NCI-H1694 treated with DMSO at 0.1 percent for 48 hours (cell line): ENCODE measurements around the gene HDAC4.

Source experiments
- DNase-seq: peaks from one replicate; lab custom pipeline; 2025; lab: John Stamatoyannopoulos, UW

Gene HDAC4

GRCh38 chr2:239005586-239005985 lies 395.2 kb downstream of the HDAC4 start:
- no peak for DNase-seq

- DNase-seq, result no peak
These were observed 396.4 kb downstream of the HDAC4 start for GRCh38 chr2:239004274-239005015.

DNA sequence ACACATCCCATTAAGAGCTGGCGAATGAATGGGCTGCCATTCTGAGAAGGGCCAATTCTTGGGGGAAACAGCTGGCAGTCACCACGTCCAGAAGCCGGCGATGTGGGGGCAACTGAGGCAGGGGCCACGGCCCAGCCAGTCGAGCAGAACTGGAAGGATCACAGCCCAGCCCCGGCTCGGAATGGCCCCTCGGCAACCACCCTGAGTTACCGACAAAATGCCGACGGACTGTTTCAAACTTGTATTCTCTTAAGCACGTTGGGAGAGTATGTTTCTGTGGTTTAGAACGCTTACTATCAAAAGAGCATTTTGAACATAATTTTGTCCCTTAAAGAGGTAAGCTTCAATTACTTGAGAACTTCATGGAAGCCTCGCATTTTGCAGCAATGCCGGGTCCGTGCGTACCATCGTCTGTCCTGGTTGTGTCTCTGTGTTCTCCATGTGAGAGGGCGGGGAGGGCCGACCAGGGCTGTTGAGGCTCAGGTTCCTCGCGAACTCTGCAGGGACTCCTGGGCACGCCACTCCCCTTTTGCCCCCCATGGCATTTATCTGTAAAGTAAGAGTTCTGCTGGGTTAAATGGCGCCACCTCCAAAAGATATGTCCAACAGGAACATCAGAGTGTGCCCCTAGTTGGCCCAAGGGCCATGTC lies 397.1 kb downstream of the HDAC4 start:
- no peak for DNase-seq

- DNase-seq, result no peak
These were observed 397.7 kb downstream of the HDAC4 start for GRCh38 chr2:239002954-239003623.

DNA sequence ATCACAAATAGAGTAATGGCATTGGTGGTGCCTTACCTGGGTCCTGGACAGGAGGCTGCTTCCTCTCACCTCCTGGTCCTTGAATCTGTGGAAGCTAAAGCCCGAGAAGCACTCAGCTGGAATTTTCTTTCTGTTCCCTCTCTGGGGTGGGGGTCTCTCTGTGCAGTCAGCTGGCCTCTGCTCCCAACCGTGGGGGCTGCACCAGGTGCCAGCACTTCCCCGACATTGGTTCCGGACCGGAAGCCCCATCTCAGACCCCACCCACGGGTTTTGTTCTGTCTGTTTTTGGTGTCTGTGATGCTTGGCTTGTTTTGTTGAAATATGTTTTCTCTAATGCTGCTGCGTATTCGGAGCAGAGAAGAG lies 398.2 kb downstream of the HDAC4 start:
- DNase-seq, result no peak

- DNase-seq, result no peak
These were observed 399.0 kb downstream of the HDAC4 start for GRCh38 chr2:239001794-239002193.

DNA sequence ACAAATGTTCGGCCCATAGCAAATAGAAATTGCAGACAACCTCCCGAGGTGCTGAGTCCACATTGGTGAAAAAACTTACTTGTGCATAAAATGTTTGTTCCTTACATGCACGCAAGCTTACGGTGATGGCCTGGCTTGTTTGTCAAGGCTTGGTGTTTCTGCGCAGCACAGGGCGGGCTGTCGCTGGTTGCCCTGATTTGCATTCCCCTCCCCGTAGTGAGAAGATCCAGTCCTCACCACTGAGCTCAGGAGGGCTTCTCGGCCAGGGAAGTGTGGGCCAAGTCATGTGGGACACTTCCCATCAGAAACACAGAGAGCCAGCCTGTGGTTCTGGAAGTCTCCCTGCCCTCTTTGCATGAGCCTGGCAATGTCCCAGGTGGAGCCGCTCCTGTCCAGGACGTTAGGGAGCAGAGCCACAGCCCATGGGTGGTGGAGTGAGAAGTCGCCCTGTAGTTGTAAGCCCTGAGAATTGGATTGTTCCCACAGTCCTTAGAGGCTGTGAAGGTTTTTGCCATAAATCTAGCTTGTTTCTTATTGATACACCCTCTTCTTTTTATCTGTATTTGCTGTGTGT lies 400.2 kb downstream of the HDAC4 start:
- no peak for DNase-seq

GRCh38 chr2:239000089-239000488 lies 400.7 kb downstream of the HDAC4 start:
- no peak for DNase-seq

DNA sequence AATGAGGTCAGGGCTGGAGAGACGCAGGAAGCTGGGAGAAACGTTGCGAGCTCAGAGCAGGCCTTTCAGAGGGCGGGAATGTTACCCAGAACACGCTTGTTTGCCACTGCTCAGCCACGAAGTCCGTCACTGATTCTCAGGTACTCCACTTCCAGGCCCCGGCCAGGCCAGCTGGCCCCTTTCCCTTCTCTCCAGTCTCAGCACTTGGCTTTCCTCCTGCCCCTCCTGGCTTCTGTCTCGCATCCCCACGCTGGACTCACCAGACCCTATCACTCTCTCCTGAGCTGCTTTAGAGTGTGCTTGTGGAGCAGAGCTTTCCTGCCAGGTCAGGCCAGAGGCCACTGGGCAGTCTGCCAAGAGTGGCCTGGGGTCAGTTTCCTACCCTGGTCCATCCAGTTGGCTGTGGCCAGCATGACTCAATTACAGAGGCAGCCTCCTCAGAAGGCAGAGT lies 401.5 kb downstream of the HDAC4 start:
- DNase-seq, result no peak

GRCh38 chr2:238998801-238999200 lies 402.0 kb downstream of the HDAC4 start:
- DNase-seq, result no peak
